Kidney (tissue), 14 donors: ENCODE measurements around the gene SCN2B. TPM values are rescaled to one million over a fixed set of nuclear protein-coding genes. Genes with fewer than 3 reads are reported as not detected.

ENCODE experiments used
- DNase-seq, 5 donors: peaks; one replicate each; pipeline ENCODE4 v3.0.0-alpha.2; 2013 to 2020
- FAIRE-seq: peaks from 2 replicates; lab custom pipeline; 2012; peaks lifted over from hg19 to GRCh38; lab: Jason Lieb, UNC
- H3K27ac ChIP-seq, 2 donors: one replicate each; pipeline ENCODE4 v1.7.0; 2013; ENCODE audit warnings: low read depth in 2 of 2, low read length in 2 of 2, inconsistent platforms in 1 of 2
- H3K27me3 ChIP-seq: one replicate; pipeline ENCODE4 v1.7.1; 2013; ENCODE audit warnings: low read length, inconsistent platforms; ENCODE audit not compliant: control insufficient read depth, insufficient read depth
- H3K36me3 ChIP-seq, 3 donors: one replicate each; pipeline versions ENCODE4 v1.7.0 to v1.7.1; 2013; ENCODE audit warnings: low read length in 3 of 3, control low read depth in 1 of 3, inconsistent platforms in 1 of 3; ENCODE audit not compliant: insufficient read depth in 3 of 3, control insufficient read depth in 2 of 3
- H3K4me1 ChIP-seq, 3 donors: one replicate each; pipeline versions ENCODE4 v1.7.0 to v1.7.1; 2013; ENCODE audit warnings: low read length in 3 of 3, inconsistent platforms in 1 of 3, low read depth in 1 of 3; ENCODE audit not compliant: control insufficient read depth in 2 of 3, insufficient read depth in 2 of 3
- H3K4me3 ChIP-seq, 3 donors: one replicate each; pipeline versions ENCODE4 v1.7.0 to v1.8.1; 2013; ENCODE audit warnings: low read length in 3 of 3, control low read depth in 1 of 3, inconsistent platforms in 1 of 3
- H3K9ac ChIP-seq, 3 donors: one replicate each; pipeline versions ENCODE4 v1.7.0 to v1.7.1; 2013; ENCODE audit warnings: low read length in 3 of 3, control low read depth in 1 of 3, inconsistent platforms in 1 of 3
- H3K9me3 ChIP-seq, 3 donors: one replicate each; pipeline versions ENCODE4 v1.7.0 to v1.7.1; 2013; ENCODE audit warnings: low read length in 3 of 3, control low read depth in 1 of 3, inconsistent platforms in 1 of 3; ENCODE audit not compliant: control insufficient read depth in 2 of 3, insufficient read depth in 1 of 3
- intact Hi-C: fragments of 100-400 bp; cut with DNase I; formaldehyde crosslinking; loops from one replicate; pipeline ENCODE4 v1.11.1; 2022
- polyA plus RNA-seq: library from polyadenylated mRNA; stranded (reverse); fragments of 350-450 nt; fragmentation: Illumina TruSeq; extraction: RNeasy Lipid Tissue Mini Kit (QIAGEN cat#74804); gene quantifications from one replicate; pipeline ENCODE4 v1.2.3, GENCODE V29; 2014; ENCODE audit warnings: low read depth, low replicate concordance; ENCODE audit not compliant: insufficient read depth
- total RNA-seq: library from RNA; stranded (reverse); fragmentation: NEBNext Ultra II Directional; extraction: Animal tissue kit (Norgen Biotek cat#: 25700); gene quantifications from one replicate; pipeline ENCODE4 v1.2.1, GENCODE V29; 2021
- TF ChIP-seq, protein P1 (sequence below): IDR thresholded peaks from 3 replicates; pipeline ENCODE4 v1.5.1; 2012; ENCODE audit warnings: mild to moderate bottlenecking, moderate library complexity, borderline replicate concordance; ENCODE audit not compliant: insufficient read depth; ENCODE audit errors: extremely low read depth
- donor health status: control.
- donor health status: control.
- donor health status: control.
- donor health status: control.
- donor health status: control.
- donor health status: DM: yes; HTN: yes; CAD: no.
- donor health status: Normal renal cell carcinoma (clear cell type).

The SCN2B gene
- total and polyA plus RNA-seq, 2 donors from 2014 or later, result 0.25 to 0.54 TPM

DNA sequence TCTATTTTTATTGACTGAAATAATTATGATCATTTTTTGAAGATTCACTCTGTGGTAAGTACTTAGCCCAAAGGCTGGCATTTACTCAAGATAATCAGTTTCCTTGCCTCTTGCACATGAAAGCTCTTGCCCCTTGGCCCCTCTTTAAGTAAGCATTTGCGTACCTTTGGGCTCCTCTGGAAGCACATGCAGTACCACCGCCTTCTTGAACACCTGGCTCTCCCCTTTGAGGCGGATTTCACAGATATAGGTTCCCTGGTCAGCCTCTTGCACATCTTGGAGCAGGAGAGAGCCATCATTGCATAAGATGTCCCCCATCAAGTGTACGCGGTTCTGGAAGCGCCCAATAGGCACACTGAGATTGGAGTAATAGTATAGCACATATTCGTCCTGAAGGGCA lies 33.9 kb upstream of the SCN2B start:
- DNase-seq (no peak), FAIRE-seq (no peak)
- Histone ChIP-seq H3K27ac (no peak overlapping the region), H3K4me1 (peaks cover 0 to 9% (median 0%) of the 10 kb centered on the region in 3 donors), H3K36me3 (no peaks in the 10 kb centered on the region), H3K27me3 (peaks cover 2% of the 10 kb centered on the region), H3K4me3 (no peak overlapping the region), H3K9me3 (no peaks in the 10 kb centered on the region), H3K9ac (no peak overlapping the region)
- TF ChIP-seq, protein P1, sequence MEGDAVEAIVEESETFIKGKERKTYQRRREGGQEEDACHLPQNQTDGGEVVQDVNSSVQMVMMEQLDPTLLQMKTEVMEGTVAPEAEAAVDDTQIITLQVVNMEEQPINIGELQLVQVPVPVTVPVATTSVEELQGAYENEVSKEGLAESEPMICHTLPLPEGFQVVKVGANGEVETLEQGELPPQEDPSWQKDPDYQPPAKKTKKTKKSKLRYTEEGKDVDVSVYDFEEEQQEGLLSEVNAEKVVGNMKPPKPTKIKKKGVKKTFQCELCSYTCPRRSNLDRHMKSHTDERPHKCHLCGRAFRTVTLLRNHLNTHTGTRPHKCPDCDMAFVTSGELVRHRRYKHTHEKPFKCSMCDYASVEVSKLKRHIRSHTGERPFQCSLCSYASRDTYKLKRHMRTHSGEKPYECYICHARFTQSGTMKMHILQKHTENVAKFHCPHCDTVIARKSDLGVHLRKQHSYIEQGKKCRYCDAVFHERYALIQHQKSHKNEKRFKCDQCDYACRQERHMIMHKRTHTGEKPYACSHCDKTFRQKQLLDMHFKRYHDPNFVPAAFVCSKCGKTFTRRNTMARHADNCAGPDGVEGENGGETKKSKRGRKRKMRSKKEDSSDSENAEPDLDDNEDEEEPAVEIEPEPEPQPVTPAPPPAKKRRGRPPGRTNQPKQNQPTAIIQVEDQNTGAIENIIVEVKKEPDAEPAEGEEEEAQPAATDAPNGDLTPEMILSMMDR, result no peak
- intact Hi-C loops, result no loop called here

DNA sequence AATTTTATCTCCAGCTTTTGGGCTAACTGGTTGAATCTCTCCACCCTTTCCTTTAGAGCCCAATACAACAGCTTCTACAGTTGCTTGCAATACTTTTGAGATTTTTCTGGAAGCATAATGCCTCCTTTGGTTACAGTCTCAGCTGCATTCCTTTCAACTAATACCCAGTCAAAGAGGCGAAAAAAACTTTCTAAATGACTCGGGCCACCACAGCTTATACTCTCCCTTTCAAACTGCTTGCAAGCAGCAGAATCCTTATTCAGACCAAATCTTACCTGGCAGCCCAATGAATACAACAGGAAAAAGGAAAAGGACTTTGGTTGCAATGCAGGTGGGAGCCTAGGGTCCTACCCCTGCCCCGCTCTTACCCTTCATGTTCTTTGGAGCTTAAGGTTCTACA lies 32.6 kb upstream of the SCN2B start:
- TF ChIP-seq, protein P1, result no peak
- Histone ChIP-seq H3K9ac (no peak overlapping the region), H3K27me3 (peaks cover 2% of the 10 kb centered on the region), H3K4me3 (no peak overlapping the region), H3K27ac (no peak overlapping the region), H3K9me3 (no peaks in the 10 kb centered on the region), H3K36me3 (no peaks in the 10 kb centered on the region), H3K4me1 (peaks cover 0 to 9% (median 0%) of the 10 kb centered on the region in 3 donors)
- intact Hi-C loops, result no loop called here
- FAIRE-seq, result no peak
- DNase-seq, result no peak

DNA sequence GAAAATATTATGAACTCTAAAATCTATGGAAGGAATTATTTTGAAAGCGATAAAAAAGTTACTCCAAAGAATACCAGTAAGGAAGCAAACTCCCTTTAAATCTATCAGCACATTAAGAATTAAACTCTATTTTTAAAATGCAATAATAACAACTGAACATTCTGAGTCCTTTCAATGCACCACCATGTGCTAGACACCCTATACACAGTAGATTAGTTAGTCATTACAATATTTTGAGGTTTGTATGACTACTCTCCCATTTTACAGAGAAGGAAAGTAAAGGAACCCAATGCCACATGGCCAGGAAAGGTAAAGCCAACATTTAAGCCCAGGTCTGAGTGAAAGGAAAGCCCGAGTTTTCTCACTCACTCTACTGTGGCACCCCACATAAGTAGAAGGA lies 30.6 kb upstream of the SCN2B start:
- Histone ChIP-seq H3K27me3 (peaks cover 2% of the 10 kb centered on the region), H3K36me3 (no peaks in the 10 kb centered on the region), H3K9me3 (no peaks in the 10 kb centered on the region), H3K27ac (no peak overlapping the region), H3K9ac (no peak overlapping the region), H3K4me3 (no peak overlapping the region), H3K4me1 (peaks cover 0 to 10% (median 9%) of the 10 kb centered on the region in 3 donors)
- TF ChIP-seq, protein P1, result no peak
- DNase-seq, result no peak
- intact Hi-C loops, result no loop called here
- no peak for FAIRE-seq

DNA sequence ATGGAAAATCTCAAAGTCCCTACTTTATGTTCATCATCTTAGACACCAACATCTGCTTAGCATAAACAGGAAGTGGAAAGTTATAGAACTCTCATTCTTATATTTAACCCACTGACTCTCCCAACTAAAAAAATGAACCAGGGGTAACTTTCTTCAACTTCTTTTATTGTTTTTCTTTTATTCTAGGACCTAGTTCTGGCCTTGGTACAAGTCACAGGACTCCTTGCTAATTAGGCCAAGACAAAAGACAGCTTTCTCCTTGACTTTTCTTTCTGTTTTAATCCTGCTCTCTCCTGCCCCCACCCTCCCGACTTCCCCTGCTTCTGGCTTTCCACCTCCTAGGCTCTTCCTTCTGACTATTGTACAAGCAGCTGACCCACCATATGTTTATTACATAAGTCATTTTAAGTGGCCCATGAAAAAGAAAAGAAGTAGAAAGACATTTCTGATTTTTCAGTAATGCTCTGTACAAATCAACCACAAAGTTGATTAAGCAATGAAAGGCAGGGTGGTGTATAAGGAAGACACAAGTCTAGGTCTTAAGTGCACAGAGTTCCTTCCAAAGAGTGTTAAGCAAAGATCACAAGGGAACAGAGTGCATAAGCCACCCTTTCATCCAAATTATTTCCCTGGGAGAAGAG lies 30.1 kb upstream of the SCN2B start:
- FAIRE-seq (no peak), DNase-seq (peak in 2 of 5 donors; percentile 21 to 73)
- H3K36me3 ChIP-seq, result no peaks in the 10 kb centered on the region
- no peak overlapping the region for H3K27ac ChIP-seq
- H3K4me1 ChIP-seq, result peaks cover 0 to 13% (median 9%) of the 10 kb centered on the region in 3 donors
- TF ChIP-seq, protein P1, result no peak
- H3K27me3 ChIP-seq, result peaks cover 2% of the 10 kb centered on the region
- H3K9ac ChIP-seq, result no peak overlapping the region
- H3K9me3 ChIP-seq, result no peaks in the 10 kb centered on the region
- no peak overlapping the region for H3K4me3 ChIP-seq
- intact Hi-C loops, result no loop called here
